A673 (cell line): Measurements from ENCODE around the gene BOD1L1.

Experiments
- EZH2 ChIP-seq: fragments of 200-600 bp; sonication (generic); IDR thresholded peaks from 2 replicates; pipeline ENCODE4 v1.6.1; 2017; ENCODE audit warnings: borderline replicate concordance, low read depth, mild to moderate bottlenecking, mixed read lengths, antibody characterized with exemption, low read length; ENCODE audit not compliant: poor library complexity, severe bottlenecking
- TF ChIP-seq, protein P1 (sequence below): fragments of 300-800, 200-600 bp; sonication (generic); conservative IDR thresholded peaks from 2 replicates; pipeline ENCODE4 v1.5.1; 2017; ENCODE audit warnings: low read depth, mild to moderate bottlenecking, antibody characterized with exemption, low read length, moderate library complexity, mixed read lengths

DNA sequence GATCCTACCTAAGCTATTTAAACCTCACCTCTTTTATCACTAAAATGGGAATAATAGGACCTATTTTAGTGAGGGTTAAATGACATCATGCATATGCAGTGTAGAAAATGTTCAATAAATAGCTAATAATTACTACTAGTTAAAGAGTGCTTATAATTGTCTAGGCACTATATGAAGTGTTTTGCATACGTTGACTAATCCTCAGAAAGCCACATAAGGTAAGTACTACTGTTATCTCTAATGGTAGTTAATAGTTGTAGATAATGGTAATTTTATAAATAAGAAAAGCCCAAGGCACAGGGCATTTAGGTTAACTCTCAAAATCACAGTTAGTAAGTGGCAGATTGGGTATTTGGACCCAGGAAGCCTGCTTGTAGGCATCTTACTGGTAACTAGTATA is 47.4 kb upstream of the BOD1L1 start:
- TF ChIP-seq, protein P1, sequence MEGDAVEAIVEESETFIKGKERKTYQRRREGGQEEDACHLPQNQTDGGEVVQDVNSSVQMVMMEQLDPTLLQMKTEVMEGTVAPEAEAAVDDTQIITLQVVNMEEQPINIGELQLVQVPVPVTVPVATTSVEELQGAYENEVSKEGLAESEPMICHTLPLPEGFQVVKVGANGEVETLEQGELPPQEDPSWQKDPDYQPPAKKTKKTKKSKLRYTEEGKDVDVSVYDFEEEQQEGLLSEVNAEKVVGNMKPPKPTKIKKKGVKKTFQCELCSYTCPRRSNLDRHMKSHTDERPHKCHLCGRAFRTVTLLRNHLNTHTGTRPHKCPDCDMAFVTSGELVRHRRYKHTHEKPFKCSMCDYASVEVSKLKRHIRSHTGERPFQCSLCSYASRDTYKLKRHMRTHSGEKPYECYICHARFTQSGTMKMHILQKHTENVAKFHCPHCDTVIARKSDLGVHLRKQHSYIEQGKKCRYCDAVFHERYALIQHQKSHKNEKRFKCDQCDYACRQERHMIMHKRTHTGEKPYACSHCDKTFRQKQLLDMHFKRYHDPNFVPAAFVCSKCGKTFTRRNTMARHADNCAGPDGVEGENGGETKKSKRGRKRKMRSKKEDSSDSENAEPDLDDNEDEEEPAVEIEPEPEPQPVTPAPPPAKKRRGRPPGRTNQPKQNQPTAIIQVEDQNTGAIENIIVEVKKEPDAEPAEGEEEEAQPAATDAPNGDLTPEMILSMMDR, result no peak
- TF ChIP-seq EZH2, result no peak
